Activated CD4-positive, alpha-beta T cell treated with anti-CD3 and anti-CD28 coated beads, Interleukin-2, Interleukin-4, amounts not matched to agents 100 ng/mL and 50 ng/mL, durations not matched to agents 16 hours and 8 hours (primary cell): Measurements from ENCODE around the gene C1R.
"Not testable (repeated sequence)": the region's sequence is repeated elsewhere in the genome, so short reads cannot be mapped to it uniquely, and the experiment has no call there.

ENCODE experiments used
- DNase-seq: peaks from one replicate; pipeline ENCODE4 v3.0.0-alpha.2; 2020; ENCODE audit warnings: low spot score

C1R gene

DNA sequence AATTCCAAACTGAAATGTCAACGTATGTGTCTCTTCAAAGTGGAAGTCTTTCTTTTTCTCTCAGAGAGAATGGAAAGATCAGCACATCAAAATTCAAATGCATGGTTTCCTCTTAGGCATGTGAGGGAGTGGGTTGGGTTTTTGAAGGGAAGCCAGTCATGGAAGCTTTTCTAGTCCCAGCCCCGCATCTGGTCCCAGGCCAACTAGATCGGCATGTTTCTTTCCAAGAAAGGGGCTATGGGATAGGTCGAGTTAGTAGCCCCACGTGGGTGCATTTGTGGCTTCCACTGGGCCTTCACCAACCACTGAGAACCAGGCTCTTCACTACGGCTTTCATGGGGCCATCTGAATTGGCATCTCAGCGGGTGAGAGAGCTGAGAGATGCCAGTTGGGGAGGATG, 25.1 kb downstream of the C1R start:
- no peak for DNase-seq

- DNase-seq, result no peak
Observed at GRCh38 chr12:7066596-7066995, 25.6 kb downstream of the C1R start.

DNA sequence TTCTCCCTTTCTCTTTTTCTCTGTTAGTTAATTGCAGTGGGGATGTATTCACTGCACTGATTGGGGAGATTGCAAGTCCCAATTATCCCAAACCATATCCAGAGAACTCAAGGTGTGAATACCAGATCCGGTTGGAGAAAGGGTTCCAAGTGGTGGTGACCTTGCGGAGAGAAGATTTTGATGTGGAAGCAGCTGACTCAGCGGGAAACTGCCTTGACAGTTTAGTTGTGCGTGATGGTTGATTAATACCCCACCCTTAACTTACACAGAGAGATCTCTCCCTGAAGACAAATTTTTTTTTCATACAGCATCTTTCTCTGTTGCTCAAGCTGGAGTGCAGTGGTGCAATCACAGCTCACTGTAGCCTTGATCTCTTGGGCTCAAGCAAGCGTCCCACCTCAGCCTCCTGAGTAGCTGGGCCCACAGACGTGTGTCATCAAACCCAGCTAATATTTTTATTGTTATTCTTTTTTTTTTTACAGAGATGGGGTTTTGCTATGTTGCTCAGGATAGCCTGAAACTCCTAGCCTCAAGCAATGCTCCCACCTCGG, 27.1 kb downstream of the C1R start:
- no peak for DNase-seq

DNA sequence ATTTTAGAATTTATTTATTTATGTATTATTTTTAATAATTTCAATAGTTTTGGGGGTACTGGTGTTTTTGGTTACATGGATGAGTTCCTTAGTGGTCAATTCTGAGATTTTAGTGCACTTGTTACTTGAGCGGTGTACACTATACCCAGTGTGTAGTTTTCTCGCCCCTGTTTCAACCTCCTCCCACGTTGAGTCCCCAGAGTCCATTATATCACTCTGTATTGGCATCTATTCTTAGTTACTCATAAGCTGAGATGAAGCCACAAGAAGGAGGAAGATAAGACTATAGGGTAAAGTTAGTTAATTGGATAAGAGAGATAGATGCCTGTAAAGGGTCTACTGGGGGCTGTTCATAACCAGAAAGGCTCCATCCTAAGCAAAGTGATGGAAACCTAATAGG, 27.7 kb downstream of the C1R start:
- no peak for DNase-seq

DNA sequence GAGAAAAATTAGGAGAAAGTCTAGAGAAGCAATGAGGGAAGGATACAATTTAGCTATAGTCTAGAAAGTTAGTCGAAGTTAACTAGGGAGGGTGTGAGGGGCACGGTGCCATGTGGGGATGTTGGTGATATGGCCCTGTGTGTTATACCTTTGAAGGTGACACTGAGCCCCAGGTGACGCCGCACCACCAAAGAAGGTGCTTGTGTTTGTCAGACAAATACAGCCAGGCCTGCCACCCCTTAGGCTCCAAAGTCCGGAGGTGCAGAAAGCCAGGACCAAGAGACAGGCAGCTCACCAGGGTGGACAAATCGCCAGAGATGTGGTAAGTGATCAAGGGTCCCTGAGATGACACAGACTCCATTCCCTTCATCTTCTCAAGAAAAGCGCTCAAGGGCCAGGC, 30.6 kb downstream of the C1R start:
- DNase-seq, result no peak

GRCh38 chr12:7061138-7061537, 31.1 kb downstream of the C1R start:
- no peak for DNase-seq

GRCh38 chr12:7060353-7060954, 31.8 kb downstream of the C1R start, which contains the start of gene C1S:
C1S (plus strand) TSS chr12:7060718; CDS start chr12:7061913, 1,195 bp downstream.
- DNase-seq, result no peak

DNA sequence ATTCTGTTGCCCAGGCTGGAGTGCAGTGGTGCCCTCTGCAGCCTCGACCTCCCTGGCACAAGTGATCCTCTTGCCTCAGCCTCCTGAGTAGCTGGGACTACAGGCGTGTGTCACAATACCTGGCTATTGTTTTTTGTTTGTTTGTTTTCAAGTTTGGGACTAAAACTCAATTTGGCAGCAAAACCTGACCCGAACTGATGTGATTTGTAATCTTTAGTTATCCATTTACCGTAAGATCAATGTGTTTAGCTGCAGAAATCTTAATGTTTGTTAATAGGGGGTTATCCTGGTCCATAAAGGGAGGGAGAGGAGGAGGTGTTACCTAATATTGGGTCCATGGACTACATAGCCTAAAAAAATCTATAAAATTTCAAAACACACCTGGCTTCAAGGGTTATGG, 32.5 kb downstream of the C1R start:
- DNase-seq, result no peak

DNA sequence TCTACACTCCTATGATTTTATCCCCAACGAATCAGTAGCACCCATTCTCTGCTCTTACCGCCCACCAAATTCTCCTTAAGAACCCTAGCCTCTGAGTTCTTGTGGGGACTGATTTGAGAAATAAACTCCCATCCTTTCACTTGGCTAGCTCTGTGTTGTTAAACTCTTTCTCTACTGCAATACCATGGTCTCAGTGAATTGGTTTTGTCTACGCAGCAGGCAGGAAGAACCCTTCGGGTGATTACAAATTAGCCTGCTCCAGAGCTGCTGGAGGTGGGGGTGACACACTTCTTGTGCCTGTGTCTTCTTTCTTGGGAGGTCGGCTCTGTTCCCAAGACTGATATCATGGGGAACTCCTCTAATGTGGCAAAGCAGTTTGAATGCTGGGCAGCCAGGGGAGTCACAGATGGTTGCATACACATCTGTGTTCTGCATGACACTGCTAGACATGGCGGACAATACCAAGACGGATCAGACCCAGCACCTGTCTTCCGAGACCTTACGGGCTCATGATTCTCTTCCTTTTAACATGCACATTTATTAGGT, 33.3 kb downstream of the C1R start:
- no peak for DNase-seq

DNA sequence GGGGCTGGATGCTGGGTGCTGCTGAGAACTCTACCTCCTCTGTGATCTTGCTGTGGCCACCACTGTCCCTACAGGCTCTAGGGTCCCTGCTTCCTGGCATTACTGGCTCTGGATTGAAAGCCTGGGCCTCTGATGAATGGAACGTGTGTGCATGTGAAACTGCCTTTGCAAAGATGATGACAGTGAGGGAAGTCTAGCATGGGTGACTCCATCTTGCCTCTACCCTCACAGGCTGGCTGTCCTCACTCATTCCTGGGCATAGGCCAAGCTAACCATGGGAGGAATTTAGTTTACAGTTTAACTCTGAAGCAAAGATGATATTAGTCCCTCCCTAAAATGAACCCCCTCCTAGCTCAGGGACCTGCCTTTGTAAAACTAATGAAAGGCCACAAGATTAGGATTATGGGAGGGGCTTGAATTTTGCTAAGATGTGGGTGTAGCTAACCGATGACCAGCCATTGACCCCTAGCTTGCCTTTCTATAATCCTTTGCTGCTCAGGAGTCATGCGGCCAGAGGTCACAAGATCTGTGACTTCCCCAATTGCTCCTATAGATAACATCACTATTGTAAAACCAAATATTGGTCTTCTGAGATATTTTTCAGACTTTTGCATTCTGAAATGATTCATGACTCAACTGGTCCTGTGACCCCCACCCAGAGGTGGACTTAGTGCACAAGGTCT, 33.9 kb downstream of the C1R start:
- DNase-seq, result no peak

DNA sequence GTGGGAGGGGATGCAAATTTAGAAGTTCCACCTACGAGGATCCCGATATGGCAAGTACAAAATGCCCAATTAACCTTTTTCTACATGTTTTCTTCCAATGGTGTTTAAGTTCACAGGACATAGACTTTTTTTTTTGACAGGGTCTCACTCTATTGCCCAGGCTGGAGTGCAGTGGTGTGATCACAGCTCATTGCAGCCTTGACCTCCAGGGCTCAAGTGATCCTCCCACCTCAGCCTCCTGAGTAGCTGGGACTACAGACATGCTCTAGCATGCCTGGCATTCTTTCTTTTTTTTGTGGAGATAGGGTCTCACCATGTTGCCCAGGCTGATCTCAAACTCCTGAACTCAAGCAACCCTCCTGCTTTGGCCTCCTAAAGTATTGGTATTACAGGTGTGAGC, 36.5 kb downstream of the C1R start:
- DNase-seq, result not testable (repeated sequence)

GRCh38 chr12:7054925-7055324, 37.3 kb downstream of the C1R start:
- no peak for DNase-seq

DNA sequence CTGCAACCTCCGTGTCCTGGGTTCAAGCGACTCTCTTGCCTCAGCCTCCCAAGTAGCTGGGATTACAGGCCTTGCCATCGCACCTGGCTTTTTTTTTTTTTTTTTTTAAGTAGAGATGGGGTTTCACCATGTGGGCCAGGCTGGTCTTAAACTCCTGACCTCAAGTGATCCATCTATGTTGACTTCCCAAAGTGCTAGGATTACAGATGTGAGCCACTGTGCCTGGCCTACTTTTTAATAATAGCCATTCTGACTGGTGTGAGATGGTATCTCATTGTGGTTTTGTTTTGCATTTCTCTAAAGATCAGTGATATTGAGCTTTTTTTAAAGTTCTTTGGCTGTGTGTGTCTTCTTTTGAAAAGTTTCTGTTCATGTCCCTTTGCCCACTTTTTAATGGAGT, 42.3 kb downstream of the C1R start:
- DNase-seq, result not testable (repeated sequence)

DNA sequence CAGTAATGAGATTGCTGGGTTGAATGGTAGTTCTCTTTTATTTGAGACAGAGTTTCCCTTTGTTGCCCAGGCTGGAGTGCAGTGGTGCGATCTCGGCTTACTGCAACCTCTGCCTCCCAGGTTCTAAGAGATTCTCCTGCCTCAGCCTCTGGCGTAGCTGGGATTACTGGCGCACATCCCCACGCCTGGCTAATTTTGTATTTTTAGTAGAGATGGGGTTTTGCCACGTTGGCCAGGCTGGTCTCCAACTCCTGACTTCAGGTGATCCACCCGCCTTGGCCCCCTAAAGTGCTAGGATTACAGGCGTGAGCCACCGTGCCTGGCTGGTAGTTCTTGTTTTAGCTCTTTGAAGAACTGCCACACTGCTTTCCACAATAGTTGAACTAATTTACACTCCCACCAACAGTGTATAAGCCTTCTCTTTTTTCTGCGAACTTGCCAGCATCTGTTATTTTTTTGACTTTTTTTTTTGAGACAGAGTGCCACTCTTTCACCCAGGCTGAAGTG, 42.7 kb downstream of the C1R start:
- DNase-seq, result not testable (repeated sequence)

GRCh38 chr12:7047306-7047705, 44.9 kb downstream of the C1R start:
- DNase-seq, result no peak

GRCh38 chr12:7046383-7047105, 45.7 kb downstream of the C1R start:
- no peak for DNase-seq

DNA sequence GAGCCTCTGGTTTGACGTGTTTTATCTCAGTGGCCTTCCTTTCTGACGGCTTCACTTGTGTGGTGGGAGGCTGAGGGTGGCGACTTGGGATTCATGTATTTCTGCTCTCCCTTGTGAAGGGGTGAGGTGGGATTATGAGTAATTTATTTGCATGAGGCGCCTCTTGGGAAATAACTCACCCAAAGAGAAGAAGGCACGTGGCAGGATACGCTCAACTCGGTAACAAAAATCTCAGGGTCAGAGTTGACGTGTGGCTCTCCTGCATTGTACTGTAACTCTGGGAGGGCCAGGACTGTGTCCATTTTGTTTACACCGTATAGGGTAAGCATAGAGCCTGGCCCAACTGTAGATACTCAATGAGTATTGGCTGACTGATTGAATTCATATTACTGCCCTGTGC, 46.3 kb downstream of the C1R start:
- DNase-seq, result no peak

- no peak for DNase-seq
Observed at GRCh38 chr12:7042842-7043241, 49.4 kb downstream of the C1R start.

- DNase-seq, result no peak
Observed at GRCh38 chr12:7039403-7039802, 52.8 kb downstream of the C1R start.

GRCh38 chr12:7038591-7038990, 53.7 kb downstream of the C1R start:
- no peak for DNase-seq

GRCh38 chr12:7037411-7037810, 54.8 kb downstream of the C1R start:
- DNase-seq, result not testable (repeated sequence)

GRCh38 chr12:7035463-7035862, 56.8 kb downstream of the C1R start:
- DNase-seq, result no peak

- no peak for DNase-seq
Observed at GRCh38 chr12:7034464-7034863, 57.8 kb downstream of the C1R start.
